ENCODE results near the gene UBE2J2. TPM values are rescaled to one million over a fixed set of nuclear protein-coding genes. Genes with fewer than 3 reads are reported as not detected.

Gene UBE2J2
- total RNA-seq, 1 donor from 2014 or later, result 89.9 TPM

DNA sequence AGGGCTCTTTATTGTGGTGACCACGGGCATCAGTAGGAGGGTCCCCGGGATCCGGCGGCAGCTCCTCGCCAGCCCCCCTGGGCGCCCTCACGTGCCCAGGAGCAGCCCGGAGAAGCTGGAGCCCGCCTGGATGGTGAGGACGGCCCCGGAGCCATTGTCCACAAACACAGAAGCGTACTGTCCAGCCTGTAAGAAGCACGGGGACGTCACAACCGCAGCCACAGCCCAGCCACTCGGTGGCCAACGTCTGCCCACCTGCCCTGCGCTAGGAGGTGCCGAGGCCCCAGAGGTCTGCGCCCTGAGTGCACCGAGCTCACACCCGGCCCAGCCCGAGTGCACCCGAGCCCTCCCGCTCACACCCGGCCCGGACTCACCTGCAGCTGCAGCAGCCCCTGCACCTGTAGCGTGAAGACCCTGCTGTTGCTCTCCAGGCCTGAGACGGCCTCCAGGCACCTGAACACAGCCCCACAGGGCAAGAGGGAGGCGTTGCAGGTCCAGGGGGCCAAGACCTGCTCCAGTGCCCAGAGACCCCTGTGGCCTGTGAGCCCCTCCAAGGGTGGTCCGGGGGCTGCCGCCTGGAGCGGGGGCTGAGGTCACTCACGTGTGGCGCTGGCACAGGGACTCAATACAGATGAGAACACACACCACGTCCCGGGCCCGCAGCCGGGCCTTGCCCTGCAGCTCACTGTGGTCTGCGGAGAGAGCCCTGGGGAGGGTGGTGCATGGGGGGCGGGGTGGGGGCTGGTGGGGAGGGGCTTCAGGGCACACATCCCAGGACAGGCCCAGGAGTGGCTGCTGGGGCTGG lies 31.0 kb downstream of the UBE2J2 start:
- ChIA-PET CTCF (interaction anchor here (1.5 kb wide), 1 partner anchor 120 kb away, joined by 3 read pairs; no protein-coding TSS in a partner anchor), POLR2A (no interaction called here)
- Mint-ChIP-seq H3K36me3 (ENCODE audit: low read depth) (no peaks in the 10 kb centered on the region), H3K27ac (no peak overlapping the region), H3K27me3 (no peaks in the 10 kb centered on the region), H3K4me1 (peaks cover 7% of the 10 kb centered on the region), H3K9me3 (no peaks in the 10 kb centered on the region), H3K4me3 (no peak overlapping the region)
- TF ChIP-seq, protein P1, sequence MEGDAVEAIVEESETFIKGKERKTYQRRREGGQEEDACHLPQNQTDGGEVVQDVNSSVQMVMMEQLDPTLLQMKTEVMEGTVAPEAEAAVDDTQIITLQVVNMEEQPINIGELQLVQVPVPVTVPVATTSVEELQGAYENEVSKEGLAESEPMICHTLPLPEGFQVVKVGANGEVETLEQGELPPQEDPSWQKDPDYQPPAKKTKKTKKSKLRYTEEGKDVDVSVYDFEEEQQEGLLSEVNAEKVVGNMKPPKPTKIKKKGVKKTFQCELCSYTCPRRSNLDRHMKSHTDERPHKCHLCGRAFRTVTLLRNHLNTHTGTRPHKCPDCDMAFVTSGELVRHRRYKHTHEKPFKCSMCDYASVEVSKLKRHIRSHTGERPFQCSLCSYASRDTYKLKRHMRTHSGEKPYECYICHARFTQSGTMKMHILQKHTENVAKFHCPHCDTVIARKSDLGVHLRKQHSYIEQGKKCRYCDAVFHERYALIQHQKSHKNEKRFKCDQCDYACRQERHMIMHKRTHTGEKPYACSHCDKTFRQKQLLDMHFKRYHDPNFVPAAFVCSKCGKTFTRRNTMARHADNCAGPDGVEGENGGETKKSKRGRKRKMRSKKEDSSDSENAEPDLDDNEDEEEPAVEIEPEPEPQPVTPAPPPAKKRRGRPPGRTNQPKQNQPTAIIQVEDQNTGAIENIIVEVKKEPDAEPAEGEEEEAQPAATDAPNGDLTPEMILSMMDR (IDR thresholded peaks at IDR 0.05), result no peak
- DNase-seq, result no peak
- ATAC-seq (ENCODE audit: low read depth), result no peak
- intact Hi-C loops (cut with micrococcal nuclease), result no loop called here

DNA sequence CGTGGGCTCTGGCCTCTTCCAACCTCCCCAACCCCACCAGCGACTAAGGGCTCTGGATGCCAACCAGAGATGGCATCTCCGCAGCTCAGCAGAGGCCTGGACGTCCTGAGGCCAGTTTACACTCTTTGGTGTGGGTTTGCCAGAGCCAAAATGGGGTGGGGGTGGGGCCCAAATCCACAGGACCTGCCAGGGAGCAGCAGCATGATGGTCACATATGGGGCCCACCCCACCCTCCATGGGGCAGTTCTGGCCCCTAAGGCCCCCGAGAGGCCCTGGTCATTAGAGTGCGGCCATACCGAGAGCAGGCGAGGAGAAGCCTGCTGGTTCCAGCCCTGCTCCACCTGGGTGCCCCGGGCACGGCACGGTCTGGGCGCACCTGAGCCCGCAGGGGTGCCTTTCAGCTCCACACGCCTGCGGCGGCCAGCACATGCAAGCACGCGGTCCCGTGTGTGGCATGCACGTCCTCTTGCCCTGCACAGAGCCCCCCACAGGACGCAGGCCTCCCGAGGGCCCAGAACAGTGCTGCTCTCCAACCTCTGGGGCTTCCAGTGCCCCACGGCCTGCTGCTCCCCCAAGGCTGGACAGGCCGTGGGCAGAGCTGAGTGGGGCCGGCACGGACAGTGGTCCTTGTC lies 31.9 kb downstream of the UBE2J2 start:
- Mint-ChIP-seq H3K27me3 (no peaks in the 10 kb centered on the region), H3K4me3 (no peak overlapping the region), H3K36me3 (ENCODE audit: low read depth) (no peaks in the 10 kb centered on the region), H3K27ac (no peak overlapping the region), H3K9me3 (no peaks in the 10 kb centered on the region), H3K4me1 (peaks cover 12% of the 10 kb centered on the region)
- DNase-seq (no peak), ATAC-seq (ENCODE audit: low read depth) (no peak)
- TF ChIP-seq, protein P1 (IDR thresholded peaks at IDR 0.05), result no peak
- intact Hi-C loops (cut with micrococcal nuclease), result no loop called here
- CTCF ChIA-PET, result interaction anchor here (1.5 kb wide), 1 partner anchor 119 kb away, joined by 3 read pairs; no protein-coding TSS in a partner anchor
- POLR2A ChIA-PET, result interaction anchor here (0.6 to 0.7 kb wide), 2 partner anchors 11 to 27 kb away, joined by 3 to 8 read pairs; no protein-coding TSS in a partner anchor

DNA sequence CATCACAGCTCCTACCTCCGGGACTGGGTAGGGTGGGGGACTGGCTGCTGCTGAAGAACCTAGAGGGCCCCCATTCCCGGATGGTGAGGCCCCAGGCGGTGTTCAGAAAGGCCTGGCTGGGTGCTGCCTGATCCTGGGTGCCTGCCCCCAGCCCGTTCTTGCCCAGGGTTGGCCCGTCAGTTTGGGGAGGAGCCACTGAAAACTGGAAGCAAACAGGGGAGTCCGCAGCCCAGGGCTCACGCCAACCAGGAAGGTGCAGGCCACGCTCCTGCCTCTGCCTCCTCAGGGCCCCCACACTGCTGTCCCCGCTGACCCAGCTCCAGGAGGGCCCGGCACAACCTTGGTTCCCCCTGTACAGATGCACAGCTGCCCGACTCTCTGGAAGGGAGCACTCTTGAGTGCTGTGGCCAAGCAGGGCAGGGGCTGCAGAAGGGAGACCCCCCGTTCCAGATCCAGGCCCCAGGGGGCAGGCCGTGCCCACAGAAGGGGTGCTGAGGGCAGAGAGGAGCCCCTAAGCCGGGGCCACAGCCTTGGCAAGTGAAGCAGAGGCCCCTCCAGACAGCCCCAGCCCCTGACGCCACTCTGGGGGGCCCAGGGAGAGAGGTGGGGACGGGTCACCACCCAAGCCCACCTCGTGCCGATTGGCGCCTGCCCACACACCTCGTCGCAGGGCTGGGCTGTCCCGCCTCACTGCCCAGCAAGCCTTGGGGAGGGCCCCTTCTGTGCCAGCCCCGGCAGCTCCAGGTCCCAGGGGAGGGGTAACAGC lies 32.6 kb downstream of the UBE2J2 start:
- POLR2A ChIA-PET, result interaction anchor here (0.6 to 0.7 kb wide), 2 partner anchors 10 to 26 kb away, joined by 3 to 8 read pairs; no protein-coding TSS in a partner anchor
- Mint-ChIP-seq H3K4me3 (no peak overlapping the region), H3K9me3 (no peaks in the 10 kb centered on the region), H3K4me1 (peaks cover 12% of the 10 kb centered on the region), H3K36me3 (ENCODE audit: low read depth) (no peaks in the 10 kb centered on the region), H3K27me3 (no peaks in the 10 kb centered on the region), H3K27ac (no peak overlapping the region)
- no peak for ATAC-seq (ENCODE audit: low read depth)
- no peak for DNase-seq
- TF ChIP-seq, protein P1 (IDR thresholded peaks at IDR 0.05), result no peak
- CTCF ChIA-PET, result no interaction called here
- intact Hi-C loops (cut with micrococcal nuclease), result no loop called here

DNA sequence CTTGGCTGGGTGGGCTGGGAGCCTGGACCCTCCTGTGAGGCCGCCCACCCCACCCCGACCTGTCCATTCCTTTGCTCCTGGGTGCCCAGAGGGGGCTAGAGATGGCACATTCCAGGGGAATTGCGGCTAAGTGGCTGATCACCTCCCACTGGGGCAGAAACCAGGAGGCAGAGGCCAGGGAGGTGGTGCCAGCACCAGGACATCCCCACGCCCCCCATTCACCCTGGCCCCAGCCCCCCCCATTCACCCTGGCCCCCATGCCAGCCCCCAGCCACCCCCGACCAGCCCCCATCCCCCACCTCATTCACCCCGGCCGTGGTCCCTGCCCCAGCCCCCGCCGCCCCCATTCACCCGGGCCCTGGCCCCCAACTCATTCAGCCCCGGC lies 33.3 kb downstream of the UBE2J2 start:
- TF ChIP-seq, protein P1 (IDR thresholded peaks at IDR 0.05), result no peak
- Mint-ChIP-seq H3K27me3 (no peaks in the 10 kb centered on the region), H3K9me3 (no peaks in the 10 kb centered on the region), H3K4me3 (no peak overlapping the region), H3K36me3 (ENCODE audit: low read depth) (no peaks in the 10 kb centered on the region), H3K27ac (no peak overlapping the region), H3K4me1 (peaks cover 12% of the 10 kb centered on the region)
- DNase-seq, result no peak
- CTCF ChIA-PET, result no interaction called here
- POLR2A ChIA-PET, result interaction anchor here (1.7 kb wide), 1 partner anchor 27 kb away, joined by 4 read pairs; no protein-coding TSS in a partner anchor
- ATAC-seq (ENCODE audit: low read depth), result no peak
- intact Hi-C loops (cut with micrococcal nuclease), result no loop called here

Data from activated B cell treated with CpG ODN at 0.5 μM for 24 hours (primary cell).